Common myeloid progenitor, CD34-positive (primary cell): ENCODE results near the gene PAEP.

Experiments used
- CTCF ChIA-PET: fragments of 350-600 bp; sonication (Branson Sonifier 250); formaldehyde crosslinking; loops from one replicate; lab custom pipeline; 2021; ENCODE audit warnings: antibody characterized with exemption; lab: Charles Lee
- POLR2A ChIA-PET: fragments of 350-600 bp; sonication (Branson Sonifier 250); formaldehyde crosslinking; loops from one replicate; lab custom pipeline; 2021; ENCODE audit warnings: antibody characterized with exemption; lab: Charles Lee
- DNase-seq, 3 donors: peaks; one replicate each; pipeline versions ENCODE4 v3.0.0 to v3.0.0-alpha.2; 2013
- H3K27ac ChIP-seq, 2 experiments: 1 replicate in 1 of 2; 2 replicates in 1 of 2; pipeline ENCODE4 v1.7.0; 2013; ENCODE audit warnings: inconsistent platforms in 2 of 2, low read length in 2 of 2, mild to moderate bottlenecking in 2 of 2, low read depth in 1 of 2, moderate library complexity in 1 of 2; ENCODE audit not compliant: severe bottlenecking in 2 of 2, insufficient read depth in 1 of 2, poor library complexity in 1 of 2
- H3K27me3 ChIP-seq, 5 experiments: replicated peaks in 2 of 5; 1 replicate in 3 of 5; 2 replicates in 2 of 5; pipeline versions ENCODE4 v1.6.1 to v1.7.0; 2013; ENCODE audit warnings: low read length in 4 of 5, mild to moderate bottlenecking in 2 of 5, moderate library complexity in 2 of 5, inconsistent platforms in 1 of 5; ENCODE audit not compliant: insufficient read depth in 5 of 5, control insufficient read depth in 4 of 5
- H3K36me3 ChIP-seq, 4 experiments: 1 replicate in 2 of 4; 2 replicates in 2 of 4; pipeline versions ENCODE4 v1.6.1 to v1.7.0; 2013; ENCODE audit warnings: low read length in 3 of 4, control low read depth in 1 of 4, mild to moderate bottlenecking in 1 of 4; ENCODE audit not compliant: control insufficient read depth in 4 of 4, insufficient read depth in 4 of 4
- H3K4me1 ChIP-seq, 4 experiments: 1 replicate in 3 of 4; 2 replicates in 1 of 4; pipeline versions ENCODE4 v1.6.1 to v1.7.1; 2013; ENCODE audit warnings: low read length in 3 of 4, mild to moderate bottlenecking in 3 of 4, control low read depth in 1 of 4, inconsistent platforms in 1 of 4, moderate library complexity in 1 of 4; ENCODE audit not compliant: control insufficient read depth in 4 of 4, insufficient read depth in 4 of 4; ENCODE audit errors: control extremely low read depth in 1 of 4
- H3K4me3 ChIP-seq, 7 experiments: 1 replicate in 4 of 7; 2 replicates in 3 of 7; pipeline versions ENCODE4 v1.5.1 to v1.7.0; 2013; ENCODE audit warnings: mild to moderate bottlenecking in 7 of 7, low read length in 6 of 7, moderate library complexity in 6 of 7, inconsistent platforms in 2 of 7, low read depth in 2 of 7, control low read depth in 1 of 7; ENCODE audit not compliant: insufficient read depth in 4 of 7, control insufficient read depth in 1 of 7; ENCODE audit errors: extremely low read depth in 1 of 7
- H3K9me3 ChIP-seq, 5 experiments: 1 replicate in 4 of 5; 2 replicates in 1 of 5; pipeline versions ENCODE4 v1.6.1 to v1.7.1; 2013; ENCODE audit warnings: low read length in 4 of 5, mild to moderate bottlenecking in 2 of 5, inconsistent platforms in 1 of 5, low read depth in 1 of 5, moderate library complexity in 1 of 5; ENCODE audit not compliant: control insufficient read depth in 4 of 5, insufficient read depth in 2 of 5; ENCODE audit errors: control extremely low read depth in 1 of 5
- WGBS: methylation state at CpG from one replicate; pipeline ENCODE4 v1.1.5; 2013; ENCODE audit not compliant: insufficient coverage; 5-methylcytosine and 5-hydroxymethylcytosine counted together

The PAEP gene

DNA sequence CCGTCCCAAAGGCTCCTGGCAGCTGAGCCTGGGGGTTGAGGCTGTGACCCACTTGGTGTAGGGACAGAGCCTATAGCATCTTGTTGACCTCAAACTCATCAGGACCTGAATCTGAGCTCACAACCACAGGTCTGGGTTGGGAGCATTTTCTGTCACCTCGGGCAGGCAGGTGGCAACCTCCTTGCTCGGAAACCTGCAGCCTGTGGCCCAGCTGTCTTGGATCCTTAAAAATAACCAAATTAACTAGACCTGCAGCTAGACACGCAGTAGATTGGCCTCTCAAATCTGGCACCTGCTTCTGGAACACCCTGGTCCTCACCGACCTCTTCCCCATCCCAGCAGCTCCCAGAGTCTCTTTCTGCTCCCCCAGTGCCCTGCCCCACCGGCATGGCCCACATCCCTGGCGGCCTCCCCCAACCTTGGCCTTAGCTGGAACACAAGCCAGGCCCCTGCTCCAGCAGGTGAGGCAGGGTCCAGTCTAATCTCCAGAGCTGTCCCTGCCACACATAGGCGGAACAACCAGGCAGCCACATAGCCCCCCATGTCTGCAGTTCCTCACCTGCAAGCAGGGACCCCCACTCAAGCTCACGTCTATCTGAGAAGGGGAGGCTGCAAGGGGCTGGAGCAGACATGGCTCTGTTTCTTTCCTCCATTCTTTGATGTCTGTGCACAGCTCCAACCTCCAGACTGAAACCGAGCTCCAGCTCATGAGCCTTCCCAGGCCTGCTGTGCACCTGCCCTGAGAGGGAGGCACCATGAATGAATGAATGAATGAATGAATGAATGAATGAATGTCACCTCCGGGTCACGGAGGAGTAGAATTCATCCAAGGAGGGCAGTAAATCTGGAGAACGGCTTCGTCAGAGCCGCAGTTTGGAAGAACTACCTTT lies 28.3 kb downstream of the PAEP start:
- no peaks in the 10 kb centered on the region for H3K36me3 ChIP-seq
- peaks cover 0 to 5% (median 3%) of the 10 kb centered on the region in 5 experiments for H3K9me3 ChIP-seq
- no peak overlapping the region for H3K4me3 ChIP-seq
- 82% methylated on average over 13 of the region's 15 CpGs for WGBS
- POLR2A ChIA-PET, result no interaction called here
- H3K4me1 ChIP-seq, result no peaks in the 10 kb centered on the region
- no peak overlapping the region for H3K27ac ChIP-seq
- CTCF ChIA-PET, result interaction anchor here (0.8 kb wide), 1 partner anchor 14 kb away, joined by 4 read pairs; no protein-coding TSS in a partner anchor
- no peak for DNase-seq
- H3K27me3 ChIP-seq, result peaks cover 0 to 6% (median 0%) of the 10 kb centered on the region in 5 experiments

DNA sequence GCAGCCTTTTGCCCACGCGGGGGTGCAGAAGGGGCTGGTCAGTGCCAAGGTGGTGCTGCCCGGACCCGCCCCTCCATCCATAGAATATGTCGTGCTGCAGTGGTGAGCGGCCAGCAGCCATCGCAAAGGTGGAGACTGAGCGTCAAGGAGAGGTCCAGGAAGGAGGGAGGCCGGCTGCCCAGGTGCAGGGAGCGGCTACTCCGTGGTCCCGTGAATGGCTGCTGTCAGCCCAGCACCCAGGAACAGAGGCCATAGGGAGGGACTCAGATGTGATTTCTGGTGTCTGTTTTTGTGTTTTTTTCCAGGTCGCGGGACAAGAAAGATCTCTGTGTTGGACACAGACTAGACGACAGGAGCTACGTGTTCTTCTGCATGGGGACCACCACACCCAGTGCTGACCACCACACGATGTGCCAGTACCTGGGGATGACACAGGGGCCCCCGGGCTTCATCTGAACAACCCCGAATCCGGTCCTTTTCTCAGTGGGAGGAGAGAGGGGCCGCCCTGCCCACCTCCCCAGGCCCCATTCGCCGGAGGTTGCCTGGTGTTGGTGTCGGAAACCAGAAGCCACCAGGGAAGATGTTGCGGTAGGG lies 29.0 kb downstream of the PAEP start:
- DNase-seq, result no peak
- POLR2A ChIA-PET, result no interaction called here
- peaks cover 0 to 7% (median 5%) of the 10 kb centered on the region in 5 experiments for H3K9me3 ChIP-seq
- no peaks in the 10 kb centered on the region for H3K36me3 ChIP-seq
- peaks cover 0 to 6% (median 0%) of the 10 kb centered on the region in 5 experiments for H3K27me3 ChIP-seq
- no peaks in the 10 kb centered on the region for H3K4me1 ChIP-seq
- no peak overlapping the region for H3K27ac ChIP-seq
- CTCF ChIA-PET, result no interaction called here
- WGBS, result 90% methylated on average over 19 of the region's 25 CpGs
- no peak overlapping the region for H3K4me3 ChIP-seq

- H3K4me3 ChIP-seq, result no peak overlapping the region
- ChIA-PET POLR2A (no interaction called here), CTCF (no interaction called here)
- no peak overlapping the region for H3K27ac ChIP-seq
- WGBS, result 94% methylated on average over 16 of the region's 22 CpGs
- H3K27me3 ChIP-seq, result peaks cover 0 to 10% (median 2%) of the 10 kb centered on the region in 5 experiments
- H3K4me1 ChIP-seq, result no peaks in the 10 kb centered on the region
- H3K36me3 ChIP-seq, result no peaks in the 10 kb centered on the region
- peaks cover 0 to 13% (median 5%) of the 10 kb centered on the region in 5 experiments for H3K9me3 ChIP-seq
- DNase-seq, result no peak
These were observed 30.2 kb downstream of the PAEP start for GRCh38 chr9:135591506-135592330.

- no peak overlapping the region for H3K4me3 ChIP-seq
- no peak for DNase-seq
- H3K27me3 ChIP-seq, result peaks cover 0 to 8% (median 2%) of the 10 kb centered on the region in 5 experiments
- POLR2A ChIA-PET, result no interaction called here
- CTCF ChIA-PET, result no interaction called here
- WGBS, result 87% methylated on average over 3 of the region's 5 CpGs
- H3K36me3 ChIP-seq, result no peaks in the 10 kb centered on the region
- no peak overlapping the region for H3K27ac ChIP-seq
- H3K9me3 ChIP-seq, result peaks cover 0 to 13% (median 5%) of the 10 kb centered on the region in 5 experiments
- no peaks in the 10 kb centered on the region for H3K4me1 ChIP-seq
These were observed 30.7 kb downstream of the PAEP start for GRCh38 chr9:135592331-135592590.

GRCh38 chr9:135592625-135593024 lies 31.1 kb downstream of the PAEP start:
- Histone ChIP-seq H3K4me1 (no peaks in the 10 kb centered on the region), H3K27ac (no peak overlapping the region), H3K27me3 (peaks cover 0 to 9% (median 2%) of the 10 kb centered on the region in 5 experiments), H3K4me3 (no peak overlapping the region), H3K36me3 (no peaks in the 10 kb centered on the region), H3K9me3 (peaks cover 0 to 13% (median 5%) of the 10 kb centered on the region in 5 experiments)
- DNase-seq, result no peak
- POLR2A ChIA-PET, result no interaction called here
- 91% methylated on average over 6 of the region's 13 CpGs for WGBS
- CTCF ChIA-PET, result no interaction called here

DNA sequence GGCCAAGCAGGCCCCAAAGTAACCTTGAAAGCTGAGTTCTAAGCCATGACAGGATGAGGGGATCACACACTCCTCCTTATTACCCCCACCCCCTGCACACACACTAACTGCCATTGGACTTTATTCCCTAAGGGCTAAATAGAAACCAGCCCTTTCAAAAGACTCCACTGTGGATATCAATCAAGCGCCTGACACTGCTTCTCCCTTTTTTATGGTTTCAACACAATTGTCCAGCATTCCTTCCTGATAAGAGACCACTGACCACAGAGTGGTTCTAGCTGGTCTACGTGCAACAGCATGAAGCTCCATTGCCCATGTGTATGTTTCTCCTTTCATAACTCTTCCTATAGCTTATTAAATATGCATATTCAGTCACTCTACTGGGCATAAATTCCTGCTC lies 34.7 kb downstream of the PAEP start:
- Histone ChIP-seq H3K4me1 (no peaks in the 10 kb centered on the region), H3K27me3 (peaks cover 2 to 12% (median 4%) of the 10 kb centered on the region in 5 experiments), H3K36me3 (no peaks in the 10 kb centered on the region), H3K27ac (no peak overlapping the region), H3K4me3 (no peak overlapping the region), H3K9me3 (peaks cover 0 to 13% (median 5%) of the 10 kb centered on the region in 5 experiments)
- no peak for DNase-seq
- WGBS, result 30% methylated on average over 2 of the region's 2 CpGs
- CTCF ChIA-PET, result interaction anchor here (1.6 kb wide), 1 partner anchor 12 kb away, joined by 3 read pairs; no protein-coding TSS in a partner anchor
- POLR2A ChIA-PET, result interaction anchor here (0.6 kb wide), 1 partner anchor 70 kb away, joined by 3 read pairs; no protein-coding TSS in a partner anchor
